OCI-LY1 (cell line): ENCODE results near the gene CHRM2.

Source experiments
- H2AFZ ChIP-seq: fragments of 200-600 bp; sonication (generic), shearing (Covaris generic); 2 replicates; pipeline ENCODE4 v1.6.0; 2014; ENCODE audit warnings: antibody characterized with exemption, mild to moderate bottlenecking, low read length
- H3F3A ChIP-seq: fragments of 200-600 bp; sonication (generic), shearing (Covaris generic); 2 replicates; pipeline ENCODE4 v1.6.0; 2014; ENCODE audit warnings: mild to moderate bottlenecking, antibody characterized with exemption, low read length, moderate library complexity; ENCODE audit not compliant: insufficient read depth
- H3K27ac ChIP-seq: fragments of 200-600 bp; sonication (generic); 2 replicates; pipeline ENCODE4 v1.5.1; 2014; ENCODE audit warnings: low read length, mixed run types, mild to moderate bottlenecking, low read depth; ENCODE audit not compliant: poor library complexity, severe bottlenecking
- H3K27me3 ChIP-seq: fragments of 200-600 bp; sonication (generic); 2 replicates; pipeline ENCODE4 v1.6.0; 2014; ENCODE audit warnings: antibody characterized with exemption, mild to moderate bottlenecking, low read length, moderate library complexity; ENCODE audit not compliant: insufficient read depth
- H3K36me3 ChIP-seq: fragments of 200-600 bp; sonication (generic); 2 replicates; pipeline ENCODE4 v1.6.1; 2014; ENCODE audit warnings: mild to moderate bottlenecking, antibody characterized with exemption, low read length, moderate library complexity, mixed read lengths; ENCODE audit not compliant: insufficient read depth
- H3K4me1 ChIP-seq: fragments of 200-600 bp; sonication (generic); 2 replicates; pipeline ENCODE4 v1.5.1; 2014; ENCODE audit warnings: mild to moderate bottlenecking, low read length, moderate library complexity; ENCODE audit not compliant: insufficient read depth, severe bottlenecking
- H3K4me2 ChIP-seq: fragments of 200-600 bp; sonication (generic), shearing (Covaris generic); 2 replicates; pipeline ENCODE4 v1.6.1; 2014; ENCODE audit warnings: low read length
- H3K4me3 ChIP-seq: fragments of 200-600 bp; sonication (generic); 2 replicates; pipeline ENCODE4 v1.5.1; 2014; ENCODE audit warnings: low read length, low read depth, mild to moderate bottlenecking, mixed read lengths; ENCODE audit not compliant: poor library complexity, severe bottlenecking
- H3K79me2 ChIP-seq: fragments of 200-600 bp; shearing (Covaris generic); 2 replicates; pipeline ENCODE4 v1.6.1; 2016; ENCODE audit warnings: mixed run types, low read length, mixed read lengths; ENCODE audit not compliant: insufficient read depth
- H3K9ac ChIP-seq: fragments of 200-600 bp; sonication (generic), shearing (Covaris generic); 2 replicates; pipeline ENCODE4 v1.6.1; 2014; ENCODE audit warnings: mild to moderate bottlenecking, low read length, mixed read lengths
- H3K9me2 ChIP-seq: fragments of 200-600 bp; sonication (generic), shearing (Covaris generic); 2 replicates; pipeline ENCODE4 v1.6.1; 2014; ENCODE audit warnings: low read depth, mild to moderate bottlenecking, low read length, mixed read lengths
- H3K9me3 ChIP-seq: fragments of 200-600 bp; shearing (Covaris generic); 2 replicates; pipeline ENCODE4 v1.6.1; 2014; ENCODE audit warnings: low read length, mixed read lengths
- H4K20me1 ChIP-seq: fragments of 200-600 bp; sonication (generic), shearing (Covaris generic); 2 replicates; pipeline ENCODE4 v1.6.0; 2016; ENCODE audit warnings: mild to moderate bottlenecking, low read length; ENCODE audit not compliant: insufficient read depth
- CTCF ChIP-seq: fragments of 200-600 bp; sonication (generic), shearing (Covaris generic); IDR thresholded peaks from 2 replicates; pipeline ENCODE4 v1.5.1; 2017; ENCODE audit warnings: mild to moderate bottlenecking, antibody characterized with exemption, low read length, moderate library complexity, mixed read lengths
- EZH2 ChIP-seq: fragments of 200-600 bp; sonication (generic), shearing (Covaris generic); IDR thresholded peaks from 2 replicates; pipeline ENCODE4 v1.8.0; 2017; ENCODE audit warnings: borderline replicate concordance, mixed run types, mild to moderate bottlenecking, antibody characterized with exemption, low read length, moderate library complexity, mixed read lengths

CHRM2 gene

GRCh38 chr7:136956232-136956631, 87.8 kb downstream of the CHRM2 start:
- TF ChIP-seq CTCF (no peak), EZH2 (no peak)
- no peaks in the 10 kb centered on the region for H3F3A ChIP-seq
- no peak overlapping the region for H2AFZ ChIP-seq
- H3K27ac ChIP-seq: no peak overlapping the region
- H3K9ac ChIP-seq: no peak overlapping the region
- no peaks in the 10 kb centered on the region for H3K9me3 ChIP-seq
- H3K27me3 ChIP-seq: no peaks in the 10 kb centered on the region
- H3K79me2 ChIP-seq: no peaks in the 10 kb centered on the region
- H3K36me3 ChIP-seq: no peaks in the 10 kb centered on the region
- H3K4me3 ChIP-seq: no peak overlapping the region
- no peaks in the 10 kb centered on the region for H3K9me2 ChIP-seq
- H3K4me2 ChIP-seq: no peak overlapping the region
- no peaks in the 10 kb centered on the region for H3K4me1 ChIP-seq
- H4K20me1 ChIP-seq: no peaks in the 10 kb centered on the region

GRCh38 chr7:136956671-136957070, 88.2 kb downstream of the CHRM2 start:
- no peak overlapping the region for H3K27ac ChIP-seq
- no peaks in the 10 kb centered on the region for H3K9me3 ChIP-seq
- no peaks in the 10 kb centered on the region for H3K4me1 ChIP-seq
- TF ChIP-seq EZH2 (no peak), CTCF (no peak)
- H3K4me2 ChIP-seq: no peak overlapping the region
- H3K9ac ChIP-seq: no peak overlapping the region
- no peaks in the 10 kb centered on the region for H3K79me2 ChIP-seq
- H2AFZ ChIP-seq: no peak overlapping the region
- H3K4me3 ChIP-seq: no peak overlapping the region
- H3K27me3 ChIP-seq: no peaks in the 10 kb centered on the region
- H3K9me2 ChIP-seq: no peaks in the 10 kb centered on the region
- no peaks in the 10 kb centered on the region for H3K36me3 ChIP-seq
- no peaks in the 10 kb centered on the region for H3F3A ChIP-seq
- no peaks in the 10 kb centered on the region for H4K20me1 ChIP-seq

GRCh38 chr7:136957391-136957790, 88.9 kb downstream of the CHRM2 start:
- no peaks in the 10 kb centered on the region for H3K79me2 ChIP-seq
- H3K4me3 ChIP-seq: no peak overlapping the region
- H3K4me2 ChIP-seq: no peak overlapping the region
- TF ChIP-seq CTCF (no peak), EZH2 (no peak)
- H3K36me3 ChIP-seq: no peaks in the 10 kb centered on the region
- no peaks in the 10 kb centered on the region for H3K27me3 ChIP-seq
- H3K27ac ChIP-seq: no peak overlapping the region
- no peak overlapping the region for H3K9ac ChIP-seq
- H3K9me2 ChIP-seq: no peaks in the 10 kb centered on the region
- H3F3A ChIP-seq: no peaks in the 10 kb centered on the region
- no peaks in the 10 kb centered on the region for H3K9me3 ChIP-seq
- no peaks in the 10 kb centered on the region for H3K4me1 ChIP-seq
- H2AFZ ChIP-seq: no peak overlapping the region
- no peaks in the 10 kb centered on the region for H4K20me1 ChIP-seq
